BJ (cell line): Measurements from ENCODE around the gene TBL3. TPM values are rescaled to one million over a fixed set of nuclear protein-coding genes. Genes with fewer than 3 reads are reported as not detected.

Experiments used
- CTCF ChIA-PET: fragments of 350-600 bp; formaldehyde crosslinking; extraction: SDS; loops from one replicate; lab custom pipeline; 2021; ENCODE audit warnings: antibody characterized with exemption, inconsistent platforms; lab: Yijun Ruan, JAX
- POLR2A ChIA-PET: fragments of 300-600 bp; sonication (Branson Sonifier 250); formaldehyde crosslinking; extraction: SDS; loops from one replicate; lab custom pipeline; 2021; ENCODE audit warnings: antibody characterized with exemption; lab: Charles Lee
- DNase-seq: peaks from one replicate; pipeline ENCODE4 v3.0.0-alpha.2; 2011; ENCODE audit warnings: low read depth
- H3K27me3 ChIP-seq: 2 replicates; pipeline ENCODE4 v1.6.0; 2011; ENCODE audit warnings: low read length; ENCODE audit not compliant: control insufficient read depth, insufficient read depth
- H3K36me3 ChIP-seq: 2 replicates; pipeline ENCODE4 v1.5.1; 2011; ENCODE audit warnings: low read length; ENCODE audit not compliant: control insufficient read depth, insufficient read depth
- H3K4me3 ChIP-seq: 2 replicates; pipeline ENCODE4 v1.5.1; 2011; ENCODE audit warnings: low read depth, mild to moderate bottlenecking, control low read depth, low read length
- CTCF ChIP-seq: IDR thresholded peaks from 2 replicates; pipeline ENCODE4 v1.5.1; 2011; ENCODE audit warnings: low read depth, mild to moderate bottlenecking, control low read depth, inconsistent platforms, low read length, moderate library complexity; ENCODE audit not compliant: insufficient read depth
- polyA plus RNA-seq: library from polyadenylated mRNA; depleted of rRNA; stranded (reverse); fragments of >200 nt; gene quantifications from 2 replicates; pipeline ENCODE4 v1.2.3, GENCODE V29; 2011

Gene TBL3
- polyA plus RNA-seq, 1 experiment = 33.1 TPM

DNA sequence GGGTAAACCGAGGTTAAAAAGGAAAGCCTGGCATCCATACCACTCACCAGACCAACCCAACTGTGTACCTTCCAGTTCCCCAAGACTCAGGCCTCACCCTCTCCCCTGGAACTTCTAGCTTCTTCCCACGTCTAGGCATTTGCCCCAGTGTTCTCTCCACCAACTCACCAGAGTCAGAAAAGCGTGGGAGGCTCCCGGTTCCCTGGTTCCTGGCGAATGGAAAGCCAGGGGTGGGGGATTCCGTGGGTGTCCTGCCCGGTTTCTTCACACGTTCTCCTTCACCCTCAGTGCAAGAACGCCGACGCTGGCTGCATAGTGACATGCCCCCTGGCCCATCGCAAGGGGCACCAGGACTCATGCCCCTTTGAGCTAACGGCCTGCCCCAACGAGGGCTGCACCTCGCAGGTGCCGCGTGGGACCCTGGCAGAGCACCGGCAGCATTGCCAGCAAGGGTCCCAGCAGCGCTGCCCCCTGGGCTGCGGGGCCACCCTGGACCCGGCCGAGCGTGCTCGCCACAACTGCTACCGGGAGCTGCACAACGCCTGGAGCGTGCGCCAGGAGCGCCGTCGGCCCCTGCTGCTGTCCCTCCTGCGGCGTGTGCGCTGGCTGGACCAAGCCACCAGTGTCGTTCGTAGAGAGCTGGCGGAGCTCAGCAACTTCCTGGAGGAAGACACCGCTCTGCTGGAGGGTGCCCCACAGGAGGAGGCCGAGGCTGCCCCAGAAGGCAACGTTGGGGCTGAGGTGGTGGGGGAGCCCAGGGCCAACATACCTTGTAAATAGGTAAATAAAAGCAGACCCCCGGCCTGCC is 3.5 kb upstream of the TBL3 start:
- Histone ChIP-seq H3K4me3 (no peak overlapping the region), H3K27me3 (no peaks in the 10 kb centered on the region), H3K36me3 (peaks cover 2% of the 10 kb centered on the region)
- no peak for DNase-seq
- CTCF ChIA-PET = no interaction called here
- POLR2A ChIA-PET = no interaction called here
- TF ChIP-seq CTCF = no peak

DNA sequence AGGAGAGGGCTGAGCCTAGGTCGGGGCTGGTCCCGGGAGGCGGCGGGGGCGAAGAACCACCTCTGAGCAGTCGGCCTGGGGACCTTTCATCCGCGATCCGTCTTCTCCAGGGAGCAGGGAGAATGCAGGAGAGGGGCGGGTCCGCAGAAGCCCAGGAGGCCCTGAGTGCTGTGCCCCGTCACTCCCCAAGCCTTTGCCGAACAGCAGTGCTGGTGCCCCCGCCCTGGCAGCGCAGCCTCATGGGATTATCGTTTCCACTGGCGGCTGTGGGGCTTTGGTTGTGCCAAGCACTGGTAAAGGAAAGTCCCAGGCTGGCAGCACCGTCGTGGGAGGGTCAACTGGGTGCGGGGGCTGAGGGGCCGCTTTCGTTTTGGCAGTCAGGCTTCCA is 631 bp downstream of the TBL3 start:
- Histone ChIP-seq H3K27me3 (no peaks in the 10 kb centered on the region), H3K4me3 (peak overlapping the region; percentile 99), H3K36me3 (peaks cover 23% of the 10 kb centered on the region)
- no peak for DNase-seq
- ChIA-PET POLR2A (no interaction called here), CTCF (interaction anchor here (1.6 kb wide), 1 partner anchor 10 kb away, joined by 4 read pairs; no protein-coding TSS in a partner anchor)
- no peak for TF ChIP-seq CTCF

DNA sequence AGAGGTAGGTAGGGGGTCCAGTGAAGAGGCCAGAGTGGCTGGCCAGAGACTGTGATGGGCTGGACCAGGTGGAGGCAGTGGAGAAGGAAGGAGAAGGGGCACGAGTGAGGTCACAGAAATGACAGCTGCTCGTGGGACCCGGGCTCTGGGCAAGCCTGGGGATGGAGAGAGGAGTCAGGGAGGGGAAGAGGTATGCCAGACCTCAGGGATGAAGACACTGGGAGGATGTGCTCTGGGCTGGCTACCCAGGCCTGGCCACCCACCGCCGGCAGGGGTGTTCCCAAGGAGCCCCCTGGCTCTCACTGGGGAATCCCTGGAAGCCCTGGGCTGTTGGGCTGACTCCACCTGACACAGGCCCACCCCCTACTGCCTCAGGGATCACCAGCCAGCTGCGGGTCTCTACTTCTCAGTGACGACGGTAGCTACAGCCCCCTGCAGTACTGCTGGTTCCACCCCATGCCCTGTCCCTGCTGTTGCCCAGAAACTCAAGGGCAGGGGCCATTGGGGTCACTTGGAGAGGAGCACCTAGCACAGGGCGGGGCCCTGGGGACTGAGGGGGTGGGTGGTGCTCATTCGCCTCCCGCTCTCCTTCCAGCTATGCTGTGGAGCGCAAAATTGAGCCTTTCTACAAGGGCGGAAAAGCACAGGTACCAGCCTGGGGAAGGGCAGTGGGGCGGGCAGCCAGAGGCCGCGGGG is 1.8 kb downstream of the TBL3 start:
- no peak for TF ChIP-seq CTCF
- DNase-seq = no peak
- peaks cover 32% of the 10 kb centered on the region for H3K36me3 ChIP-seq
- H3K27me3 ChIP-seq = no peaks in the 10 kb centered on the region
- no peak overlapping the region for H3K4me3 ChIP-seq
- ChIA-PET POLR2A (no interaction called here), CTCF (no interaction called here)

- POLR2A ChIA-PET = no interaction called here
Measured at GRCh38 chr16:1974157-1975070, 2.6 kb downstream of the TBL3 start.

More at GRCh38 chr16:1974157-1975070, 2.6 kb downstream of the TBL3 start:
- DNase-seq = no peak
- H3K36me3 ChIP-seq = peaks cover 32% of the 10 kb centered on the region
- H3K27me3 ChIP-seq = no peaks in the 10 kb centered on the region
- no peak overlapping the region for H3K4me3 ChIP-seq
- CTCF ChIA-PET = no interaction called here
- no peak for TF ChIP-seq CTCF
